ENCODE measurements around the gene ZNF8.
"Not testable (repeated sequence)": the region's sequence is repeated elsewhere in the genome, so short reads cannot be mapped to it uniquely, and the experiment has no call there.

Gene ZNF8

GRCh38 chr19:58278541-58279041, at the start of gene ZNF8:
Gene ZNF8, plus strand, starts transcription at chr19:58278955. Its CDS starts 127 bp downstream, at chr19:58279082.
- DNase-seq (ENCODE audit: low read depth), result peak; percentile 95
- no peak for TF ChIP-seq CTCF (conservative IDR thresholded peaks at IDR 0.05; ENCODE audit: low read depth, low read length)
- peak within 1 kb of the TSS; percentile 91 for H3K4me3 ChIP-seq (ENCODE audit: low read length)

GRCh38 chr19:58229255-58229639, 49.5 kb upstream of the ZNF8 start:
- peak; percentile 56 for TF ChIP-seq CTCF (conservative IDR thresholded peaks at IDR 0.05; ENCODE audit: low read depth, low read length)
- DNase-seq (ENCODE audit: low read depth), result no peak
- H3K4me3 ChIP-seq (ENCODE audit: low read length), result peak overlapping the region; percentile 83

GRCh38 chr19:58237324-58237723, 41.4 kb upstream of the ZNF8 start:
- TF ChIP-seq CTCF (conservative IDR thresholded peaks at IDR 0.05; ENCODE audit: low read depth, low read length), result no peak
- no peak for DNase-seq (ENCODE audit: low read depth)
- no peak overlapping the region for H3K4me3 ChIP-seq (ENCODE audit: low read length)

GRCh38 chr19:58243351-58243750, 35.4 kb upstream of the ZNF8 start:
- no peak for DNase-seq (ENCODE audit: low read depth)
- TF ChIP-seq CTCF (conservative IDR thresholded peaks at IDR 0.05; ENCODE audit: low read depth, low read length), result no peak
- no peak overlapping the region for H3K4me3 ChIP-seq (ENCODE audit: low read length)

GRCh38 chr19:58248886-58249285, 29.9 kb upstream of the ZNF8 start:
- H3K4me3 ChIP-seq (ENCODE audit: low read length), result no peak overlapping the region
- DNase-seq (ENCODE audit: low read depth), result no peak
- no peak for TF ChIP-seq CTCF (conservative IDR thresholded peaks at IDR 0.05; ENCODE audit: low read depth, low read length)

- no peak for TF ChIP-seq CTCF (conservative IDR thresholded peaks at IDR 0.05; ENCODE audit: low read depth, low read length)
- no peak for DNase-seq (ENCODE audit: low read depth)
- H3K4me3 ChIP-seq (ENCODE audit: low read length), result no peak overlapping the region
Measured at GRCh38 chr19:58252102-58252685, 26.6 kb upstream of the ZNF8 start.

GRCh38 chr19:58258259-58258658, 20.5 kb upstream of the ZNF8 start:
- DNase-seq (ENCODE audit: low read depth); H3K4me3 ChIP-seq (ENCODE audit: low read length): not testable (repeated sequence)
